KBM-7 (cell line): Measurements from ENCODE around the gene PCNX3.

ENCODE experiments used
- DNase-seq: peaks from one replicate; pipeline ENCODE4 v3.0.0-alpha.2; 2015
- in situ Hi-C: fragments of 300-500 bp; cut with MboI; formaldehyde crosslinking; loops from 2 replicates; pipeline ENCODE4 v1.14.3; 2020; ENCODE audit warnings: low sequenced_read_pairs, low pct_unique_long_range_greater_than_20kb, mixed read lengths

The PCNX3 gene

DNA sequence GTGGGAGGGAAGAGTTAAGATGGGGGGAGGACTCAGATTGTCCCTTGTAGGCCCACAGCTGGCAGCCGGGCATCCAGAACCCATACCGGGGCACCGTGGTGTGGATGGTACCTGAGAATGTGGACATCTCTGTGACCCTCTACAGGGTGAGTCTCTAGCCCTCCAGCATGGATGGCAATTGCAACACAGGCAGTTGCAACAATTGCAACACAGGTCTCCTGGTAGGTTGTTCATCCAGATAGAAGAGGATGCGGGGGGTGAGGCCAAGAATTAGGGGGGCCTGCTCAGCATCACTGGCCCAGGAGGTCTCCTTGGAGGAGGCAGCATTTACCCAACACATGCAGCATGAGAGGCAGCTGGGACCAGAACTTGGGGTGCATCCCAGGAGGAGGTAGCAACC lies 36.3 kb upstream of the PCNX3 start:
- no peak for DNase-seq
- in situ Hi-C loops, result no loop called here

DNA sequence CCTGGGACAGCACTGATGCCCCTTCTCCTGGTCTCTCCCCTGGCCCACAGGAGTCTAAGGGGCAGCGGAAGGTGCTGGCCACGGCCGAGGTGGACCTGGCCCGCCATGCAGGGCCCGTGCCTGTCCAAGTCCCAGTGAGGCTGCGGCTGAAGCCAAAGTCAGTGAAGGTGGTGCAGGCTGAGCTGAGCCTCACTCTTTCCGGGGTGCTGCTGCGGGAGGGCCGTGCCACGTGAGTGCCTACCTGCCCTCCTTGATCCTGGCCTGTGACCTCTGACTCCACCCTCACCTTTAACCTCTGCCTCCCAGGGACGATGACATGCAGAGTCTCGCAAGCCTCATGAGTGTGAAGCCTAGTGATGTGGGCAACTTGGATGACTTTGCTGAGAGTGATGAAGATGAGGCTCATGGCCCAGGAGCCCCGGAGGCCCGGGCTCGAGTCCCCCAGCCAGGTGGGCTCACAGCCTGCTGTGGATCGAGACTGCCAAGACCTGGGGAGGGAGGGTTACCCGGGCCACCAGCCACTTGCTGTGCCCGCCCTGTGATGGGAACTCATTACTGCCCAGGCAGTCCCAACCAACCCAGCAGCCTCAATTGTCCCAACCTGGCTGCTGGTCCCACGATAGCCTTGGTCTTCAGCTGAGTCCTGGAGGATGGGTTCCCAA lies 35.4 kb upstream of the PCNX3 start:
- no peak for DNase-seq
- in situ Hi-C loops, result no loop called here

DNA sequence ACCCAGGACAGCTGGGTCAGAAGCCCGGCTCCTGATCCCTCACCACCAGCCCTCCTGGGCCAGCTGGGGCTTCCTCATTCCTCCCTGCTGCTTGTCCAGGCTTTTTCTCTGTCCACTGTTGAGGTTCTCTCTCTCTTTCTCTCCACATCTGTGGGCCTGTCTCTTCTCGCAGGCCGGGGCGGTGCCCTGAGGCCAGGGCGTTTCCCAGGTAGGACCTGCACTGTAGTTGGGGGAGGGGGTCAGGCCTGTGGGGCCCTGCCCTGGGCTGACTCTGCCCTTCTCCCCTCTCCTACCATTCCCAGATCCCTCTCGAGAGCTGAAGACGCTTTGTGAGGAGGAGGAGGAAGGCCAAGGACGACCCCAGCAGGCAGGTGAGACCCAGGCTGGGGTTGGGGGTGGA lies 34.8 kb upstream of the PCNX3 start:
- no peak for DNase-seq
- in situ Hi-C loops, result no loop called here

DNA sequence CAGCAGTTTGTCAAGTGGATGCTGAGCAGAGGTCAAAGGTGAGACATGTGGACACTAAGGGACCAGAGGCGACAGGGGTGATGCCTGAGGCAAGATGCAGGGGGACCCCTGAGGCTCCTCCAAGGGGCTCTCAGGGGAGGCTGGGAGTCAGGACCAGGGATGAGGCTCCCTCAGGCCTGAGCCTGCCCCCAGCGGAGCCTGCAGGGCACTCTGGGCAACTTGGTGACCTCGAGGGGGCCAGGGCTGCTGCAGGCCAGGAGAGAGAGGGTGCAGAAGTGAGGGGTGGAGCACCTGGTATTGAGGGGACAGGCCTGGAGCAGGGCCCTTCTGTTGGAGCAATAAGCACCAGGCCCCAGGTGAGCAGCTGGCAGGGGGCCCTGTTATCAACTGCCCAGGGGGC lies 33.6 kb upstream of the PCNX3 start:
- DNase-seq, result no peak
- in situ Hi-C loops, result no loop called here

DNA sequence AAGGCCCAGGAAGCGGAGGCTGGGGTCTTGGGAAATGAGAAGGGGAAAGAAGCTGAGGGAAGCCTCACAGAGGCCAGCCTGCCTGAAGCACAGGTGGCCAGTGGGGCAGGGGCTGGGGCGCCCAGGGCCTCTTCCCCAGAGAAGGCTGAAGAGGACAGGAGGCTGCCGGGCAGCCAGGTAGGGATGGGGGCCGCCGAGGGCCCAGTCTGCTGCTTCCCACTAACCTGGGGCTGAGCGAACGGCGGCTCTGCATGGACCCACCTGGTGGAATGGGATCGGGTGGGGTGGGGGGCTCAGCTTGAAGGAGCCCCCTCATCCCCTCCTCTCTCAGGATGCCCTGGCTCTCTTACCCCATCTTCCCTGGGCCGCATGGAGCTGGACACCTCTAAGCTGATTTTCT lies 32.0 kb upstream of the PCNX3 start:
- in situ Hi-C loops, result no loop called here
- no peak for DNase-seq

DNA sequence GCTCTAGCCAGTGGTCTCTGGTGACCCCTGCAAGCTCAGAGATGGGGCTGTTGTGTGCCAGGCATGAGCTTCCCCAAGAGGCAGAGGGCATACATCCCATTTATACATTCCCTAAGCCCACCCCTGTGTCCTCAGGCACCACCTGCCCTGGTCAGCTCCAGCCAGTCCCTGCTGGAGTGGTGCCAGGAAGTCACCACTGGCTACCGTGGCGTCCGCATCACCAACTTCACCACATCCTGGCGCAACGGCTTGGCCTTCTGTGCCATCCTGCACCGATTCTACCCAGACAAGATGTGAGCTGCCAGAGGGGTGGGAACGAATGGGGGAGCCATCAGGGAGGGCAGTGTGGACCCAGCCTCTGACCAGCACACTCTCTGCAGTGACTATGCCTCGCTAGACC lies 31.5 kb upstream of the PCNX3 start:
- in situ Hi-C loops, result no loop called here
- DNase-seq, result no peak

DNA sequence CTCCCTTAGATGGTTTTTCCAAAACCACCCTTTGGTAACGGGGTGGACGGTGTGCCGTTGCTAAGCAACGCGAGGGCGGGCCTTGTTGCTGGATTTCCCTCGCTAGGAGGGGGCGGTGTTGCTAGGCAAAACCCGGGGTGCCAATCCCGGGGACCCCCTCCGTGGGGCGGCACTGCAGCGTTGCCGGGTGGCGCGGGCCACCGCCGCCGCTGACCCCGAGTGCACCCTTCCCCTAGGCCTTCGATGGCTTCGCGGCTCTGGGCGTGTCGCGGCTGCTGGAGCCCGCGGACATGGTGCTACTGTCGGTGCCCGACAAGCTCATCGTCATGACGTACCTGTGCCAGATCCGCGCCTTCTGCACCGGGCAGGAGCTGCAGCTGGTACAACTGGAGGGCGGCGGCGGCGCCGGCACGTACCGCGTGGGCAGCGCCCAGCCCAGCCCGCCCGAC lies 30.8 kb upstream of the PCNX3 start:
- in situ Hi-C loops, result no loop called here

DNA sequence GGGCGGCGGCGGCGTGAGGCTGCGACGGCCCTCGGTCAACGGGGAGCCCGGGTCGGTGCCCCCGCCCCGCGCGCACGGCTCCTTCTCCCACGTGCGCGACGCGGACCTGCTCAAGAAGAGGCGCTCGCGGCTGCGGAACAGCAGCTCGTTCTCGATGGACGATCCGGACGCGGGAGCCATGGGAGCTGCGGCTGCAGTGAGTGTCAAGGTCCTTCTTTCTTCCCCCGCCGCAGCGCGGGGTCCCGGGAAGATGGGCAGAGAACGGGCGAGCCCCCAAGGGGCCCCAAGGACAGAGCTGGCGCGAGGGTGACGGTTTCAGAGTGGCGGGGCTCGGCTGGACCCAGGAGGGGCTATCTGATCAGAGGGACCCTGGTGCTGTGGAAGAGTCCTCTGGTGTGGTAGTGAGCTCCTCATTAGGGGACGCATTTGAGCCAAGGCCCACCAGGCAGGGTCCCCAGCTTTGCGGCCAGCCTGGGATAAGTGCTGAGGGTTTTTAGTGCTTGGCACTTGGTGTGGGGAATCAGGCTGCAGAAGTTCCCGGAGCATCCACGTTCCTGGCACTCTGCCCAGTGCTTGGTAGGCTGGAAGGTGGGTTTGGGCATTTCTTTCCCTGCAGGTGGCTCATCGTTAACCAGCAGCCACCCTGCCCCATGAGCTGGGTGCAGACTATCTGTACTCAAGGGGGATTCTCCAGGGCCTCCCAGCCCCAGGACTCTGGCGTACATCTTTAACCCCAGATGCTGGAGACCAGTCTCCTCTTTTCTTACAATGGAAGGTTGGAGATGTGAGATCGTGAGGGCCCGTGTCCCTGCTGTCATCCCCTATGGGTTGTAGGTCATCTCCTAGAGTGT lies 30.0 kb upstream of the PCNX3 start:
- in situ Hi-C loops, result no loop called here
- DNase-seq, result no peak

More for the DNA sequence above, 30.8 kb upstream of the PCNX3 start:
- no peak for DNase-seq

DNA sequence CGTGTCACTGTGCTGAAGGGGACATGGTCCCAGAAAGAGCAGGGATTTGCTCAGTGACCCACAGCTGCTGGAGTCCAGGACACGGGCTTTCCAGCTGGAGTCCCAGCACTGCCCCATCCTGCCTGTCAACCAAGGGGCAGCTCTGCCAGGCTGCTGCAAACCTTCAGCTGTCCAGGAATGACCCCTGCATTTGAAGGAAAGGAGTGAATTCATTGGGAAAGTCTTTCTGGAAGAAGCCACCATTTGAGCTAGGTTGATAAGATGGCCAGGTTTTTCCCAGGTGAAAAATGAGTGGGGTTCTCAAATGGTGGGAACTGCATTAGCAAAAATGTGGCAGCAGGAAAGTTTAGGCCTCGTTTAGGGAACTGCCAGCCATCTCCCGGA lies 29.3 kb upstream of the PCNX3 start:
- DNase-seq, result no peak
- in situ Hi-C loops, result no loop called here

DNA sequence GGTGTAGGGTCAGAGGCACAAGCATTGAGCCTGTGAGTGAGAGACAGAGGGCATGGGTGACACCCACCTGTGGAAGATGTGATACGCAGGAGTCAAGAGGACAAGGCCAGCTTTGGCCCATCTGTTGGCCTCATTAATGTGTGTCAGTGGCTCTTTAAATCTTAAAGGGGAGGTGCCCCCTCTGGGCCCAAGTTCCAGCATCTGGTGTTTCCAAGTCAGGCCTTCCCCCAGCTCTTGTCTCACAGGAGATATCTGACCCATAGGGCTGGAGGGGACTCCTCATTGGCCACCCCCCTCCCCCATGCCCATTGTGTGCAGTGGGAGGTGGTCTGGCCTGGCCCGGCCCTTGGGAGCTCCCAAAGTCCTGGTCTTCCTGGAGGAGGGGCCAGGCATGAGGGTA lies 28.9 kb upstream of the PCNX3 start:
- in situ Hi-C loops, result no loop called here

DNA sequence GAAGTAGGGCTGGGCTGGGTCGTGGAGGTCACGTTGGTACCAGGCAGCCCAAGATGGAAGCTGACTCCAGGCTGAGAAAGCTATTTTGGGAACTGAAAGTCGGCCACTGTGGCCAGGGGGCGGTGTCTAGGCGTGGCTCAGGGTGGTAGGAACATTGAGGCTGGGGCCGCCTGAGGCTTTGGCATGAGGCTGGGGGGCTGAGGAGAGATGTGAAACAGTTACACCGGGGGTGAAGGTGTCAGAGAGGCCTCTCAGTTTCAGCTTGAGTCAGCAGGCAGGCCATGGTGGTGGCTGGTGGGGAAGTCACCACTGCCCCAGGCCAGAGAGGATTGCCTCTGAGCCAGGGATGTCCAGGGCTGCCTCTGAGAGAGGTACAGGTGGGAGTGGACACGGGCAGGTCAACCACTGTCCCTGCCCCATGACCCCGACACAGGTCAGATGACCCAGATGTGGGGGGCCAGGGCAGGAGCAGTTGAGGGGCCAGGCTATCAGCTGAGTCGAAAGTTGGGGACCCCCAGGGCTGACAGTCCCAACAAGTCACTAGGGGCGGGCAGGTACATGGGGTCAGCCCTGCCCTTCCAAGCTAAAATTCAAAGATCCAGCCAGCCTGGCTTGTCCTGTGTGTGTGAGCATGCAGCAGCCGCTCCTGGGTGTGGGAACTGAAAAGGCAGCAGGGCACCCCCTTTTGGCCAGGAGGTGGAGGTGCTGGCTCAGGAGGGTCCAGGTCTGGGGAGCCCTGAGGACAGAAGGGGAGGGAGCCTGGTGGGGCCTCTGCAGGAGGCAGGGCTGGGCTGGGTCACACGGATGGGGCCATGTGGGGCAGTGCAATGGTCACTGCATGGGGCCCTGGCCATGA lies 27.1 kb upstream of the PCNX3 start:
- in situ Hi-C loops, result no loop called here
- peak; percentile 78 for DNase-seq

More for the DNA sequence above, 28.9 kb upstream of the PCNX3 start:
- DNase-seq, result no peak

DNA sequence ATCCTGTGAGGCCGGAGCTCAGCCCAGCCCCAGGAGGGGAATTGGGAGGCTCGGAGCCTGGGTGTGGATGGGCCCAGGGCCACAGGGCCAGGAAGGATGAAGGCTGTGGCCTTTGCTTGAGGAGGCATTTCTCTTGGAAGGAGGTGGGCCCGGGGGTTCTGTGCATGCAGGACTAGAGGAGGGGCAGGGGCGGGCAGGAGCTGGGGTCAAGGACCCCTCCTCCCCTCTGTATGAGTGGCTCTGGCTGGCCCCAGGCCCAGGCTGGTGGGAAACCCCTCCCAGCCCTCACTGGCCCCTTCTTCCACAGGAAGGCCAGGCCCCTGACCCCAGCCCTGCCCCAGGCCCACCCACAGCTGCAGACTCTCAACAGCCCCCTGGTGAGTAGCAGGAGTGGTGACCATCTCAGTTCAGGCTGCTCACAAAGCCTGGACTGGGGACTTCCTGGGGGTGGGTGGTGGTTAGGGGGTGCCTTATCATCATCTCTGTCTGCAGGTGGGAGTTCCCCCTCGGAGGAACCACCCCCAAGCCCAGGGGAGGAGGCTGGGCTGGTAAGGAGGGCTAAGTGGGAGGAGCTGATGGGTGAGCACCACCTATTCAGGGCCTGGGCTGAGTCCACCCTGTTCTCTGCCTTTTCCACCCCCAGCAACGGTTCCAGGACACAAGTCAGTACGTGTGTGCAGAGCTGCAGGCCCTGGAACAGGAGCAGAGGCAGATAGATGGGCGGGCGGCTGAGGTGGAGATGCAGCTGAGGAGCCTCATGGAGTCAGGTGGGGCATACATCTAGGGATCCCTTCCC lies 25.9 kb upstream of the PCNX3 start:
- in situ Hi-C loops, result no loop called here
- DNase-seq, result no peak

DNA sequence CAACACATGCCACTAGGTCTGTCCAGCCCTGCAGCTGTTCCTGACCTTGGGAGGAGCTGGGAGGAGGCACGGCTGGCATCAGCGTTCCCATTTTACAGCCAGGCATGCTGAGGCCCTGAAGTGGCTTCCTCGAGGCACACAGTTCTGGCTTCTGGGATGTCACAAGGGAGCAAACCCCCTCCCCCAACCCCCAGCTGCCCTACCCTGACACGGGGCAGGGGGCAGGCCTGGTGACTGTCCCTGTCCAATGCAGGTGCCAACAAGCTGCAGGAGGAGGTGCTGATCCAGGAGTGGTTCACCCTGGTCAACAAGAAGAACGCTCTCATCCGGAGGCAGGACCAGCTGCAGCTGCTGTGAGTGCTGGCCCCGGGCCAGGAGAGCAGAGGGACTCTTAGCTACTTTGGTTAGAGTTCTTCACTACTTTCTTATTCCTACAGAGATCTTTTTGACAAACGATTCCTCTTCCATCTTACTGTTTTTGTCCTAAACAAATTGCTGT lies 25.3 kb upstream of the PCNX3 start:
- DNase-seq, result no peak
- in situ Hi-C loops, result no loop called here

DNA sequence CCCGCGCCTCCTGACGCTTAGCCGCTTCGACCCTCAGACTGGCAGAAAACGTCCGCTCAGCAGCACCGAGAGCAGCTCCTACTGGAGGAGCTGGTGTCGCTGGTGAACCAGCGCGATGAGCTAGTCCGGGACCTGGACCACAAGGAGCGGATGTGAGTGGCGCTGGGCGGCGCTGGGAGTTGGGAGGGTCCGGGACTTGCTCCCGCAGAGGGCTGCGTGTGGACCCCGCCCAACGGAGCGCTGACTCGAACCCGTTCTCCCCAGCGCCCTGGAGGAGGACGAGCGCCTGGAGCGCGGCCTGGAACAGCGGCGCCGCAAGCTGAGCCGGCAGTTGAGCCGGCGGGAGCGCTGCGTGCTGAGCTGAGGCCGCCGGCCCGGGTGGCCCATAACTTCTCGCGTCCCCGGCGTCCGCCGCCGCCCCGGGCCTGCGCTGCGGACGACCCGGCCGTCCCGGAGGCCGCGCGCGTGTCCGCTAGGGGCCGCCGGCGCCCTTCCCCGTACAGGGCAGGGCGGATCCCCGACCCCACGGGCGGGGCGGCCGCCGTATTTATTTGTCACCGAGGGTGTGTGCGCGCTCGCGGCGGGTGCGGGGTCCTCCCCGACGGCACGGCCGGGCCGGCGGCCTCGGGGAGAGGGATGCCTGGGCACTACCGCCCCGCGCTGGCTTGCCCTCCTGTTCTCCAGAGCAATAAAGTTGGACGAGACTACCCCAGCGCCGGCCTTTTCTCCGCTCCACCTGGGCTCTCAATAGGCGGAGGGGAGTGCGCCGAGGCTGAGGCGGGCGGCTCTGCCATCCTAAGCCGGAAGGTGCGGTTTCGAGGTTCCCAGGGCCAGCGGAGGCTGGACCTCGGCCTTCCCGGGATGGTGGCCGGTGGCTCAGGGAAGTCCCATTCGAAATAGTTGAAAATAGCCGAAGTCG lies 23.4 kb upstream of the PCNX3 start:
- no peak for DNase-seq
- in situ Hi-C loops, result no loop called here

DNA sequence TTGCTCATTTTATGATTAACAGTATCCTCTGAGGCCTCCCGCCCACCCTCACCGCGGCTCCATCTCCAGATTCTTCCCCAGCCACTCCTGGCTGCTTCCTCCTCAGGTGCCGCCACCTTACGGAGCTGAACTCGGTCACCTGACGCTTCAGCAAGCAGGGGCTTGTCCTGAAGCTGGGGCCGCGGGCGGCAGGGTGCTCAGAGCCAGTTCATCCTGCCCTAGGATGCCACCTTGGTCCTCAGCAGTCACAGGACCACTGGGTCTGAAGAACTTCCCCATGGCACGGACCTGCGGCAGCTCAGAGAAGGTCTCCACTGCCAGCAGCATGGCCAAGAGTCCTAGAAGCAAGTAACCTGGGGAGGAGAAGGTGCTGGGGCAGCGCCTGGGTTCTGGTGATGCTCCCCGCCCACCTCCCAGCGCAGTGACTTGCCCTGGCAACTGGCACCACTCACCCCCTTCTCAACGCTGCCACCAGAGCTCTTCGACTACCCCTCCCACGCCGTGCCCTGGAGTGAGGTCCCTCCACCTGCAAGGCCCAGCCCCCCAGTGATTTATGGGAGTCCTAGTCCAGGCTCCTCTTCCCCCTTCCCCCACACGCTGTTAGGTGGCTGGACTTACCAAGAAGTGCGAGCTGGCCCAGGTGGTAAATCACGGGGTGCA lies 22.6 kb upstream of the PCNX3 start:
- in situ Hi-C loops, result no loop called here
- no peak for DNase-seq

DNA sequence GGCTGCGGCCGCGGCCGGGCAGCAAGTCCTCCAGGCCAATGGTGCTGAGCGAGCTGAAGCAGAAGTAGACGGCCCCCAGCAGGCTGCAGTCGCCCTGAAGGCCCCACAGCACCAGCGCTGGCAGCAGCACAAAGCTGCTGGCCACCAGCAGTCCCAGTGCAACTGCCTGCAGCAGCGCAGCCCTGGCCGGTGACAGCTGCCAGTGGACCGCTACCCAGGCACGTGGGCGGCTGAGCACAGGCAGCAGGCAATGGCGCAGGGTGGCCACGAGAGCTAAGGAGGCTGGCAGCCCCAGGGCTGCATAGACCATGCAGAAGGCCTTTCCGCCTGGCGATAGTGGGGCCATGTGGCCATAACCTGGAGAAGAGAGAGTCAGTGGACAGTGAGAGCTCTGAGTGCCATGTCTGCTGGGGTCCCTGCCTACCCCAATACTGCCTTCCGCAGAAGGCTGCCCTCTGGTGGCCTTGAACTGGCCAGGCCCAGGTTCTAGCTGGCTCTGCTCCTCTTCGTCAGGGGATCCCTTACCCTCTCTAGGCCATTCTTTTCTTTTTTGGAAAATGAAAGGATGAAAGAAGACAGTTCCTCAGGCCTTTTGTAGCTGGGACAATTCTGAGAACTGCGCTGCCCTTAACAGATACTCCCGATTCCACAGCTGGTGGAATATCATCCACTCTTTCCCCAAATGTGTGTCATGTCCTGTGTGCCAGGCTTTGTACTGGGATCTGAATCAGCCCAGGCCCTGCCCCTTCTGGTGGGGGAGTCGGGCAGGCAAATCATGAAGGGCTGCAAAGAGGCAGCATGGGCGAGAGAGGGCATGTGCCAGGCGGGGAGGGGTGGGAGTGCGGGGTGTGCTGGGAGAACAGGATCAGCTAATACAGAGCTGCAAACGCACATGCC lies 21.8 kb upstream of the PCNX3 start:
- peak; percentile 48 for DNase-seq
- in situ Hi-C loops, result no loop called here

DNA sequence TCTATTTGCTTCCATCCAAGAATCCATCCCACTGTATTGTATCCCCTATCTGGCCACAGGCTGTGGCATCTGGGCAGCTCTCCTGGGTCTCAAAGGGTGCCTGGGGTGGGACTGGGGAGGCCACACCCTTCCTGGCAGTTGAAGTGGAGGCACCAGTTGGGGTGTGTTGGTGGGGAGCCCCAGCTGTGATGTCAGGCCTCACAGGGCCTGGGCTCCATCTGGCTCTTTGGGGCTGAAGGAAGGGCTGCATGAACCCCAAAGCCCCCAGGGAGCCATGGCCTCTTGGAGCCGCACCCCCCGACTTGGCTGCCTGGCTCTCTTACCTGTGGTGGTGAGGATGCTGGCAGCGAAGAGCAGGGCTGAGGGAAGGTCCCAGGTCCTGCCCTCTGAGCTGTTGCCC lies 20.4 kb upstream of the PCNX3 start:
- in situ Hi-C loops, result no loop called here
- no peak for DNase-seq
